Neural crest cell (in vitro differentiated cells): ENCODE data around the gene SAP25. TPM values are rescaled to one million over a fixed set of nuclear protein-coding genes. Genes with fewer than 3 reads are reported as not detected.

Experiments
- DNase-seq: peaks from one replicate; pipeline ENCODE4 v3.0.0; 2021; ENCODE audit warnings: low read depth, mixed read lengths, low spot score
- H3K27ac Mint-ChIP-seq: one replicate; pipeline ENCODE4 v1.8.0; 2021; ENCODE audit warnings: mild to moderate bottlenecking, mixed read lengths; ENCODE audit not compliant: unreplicated experiment
- H3K27me3 Mint-ChIP-seq: 2 replicates; pipeline ENCODE4 v1.8.0; 2021; ENCODE audit warnings: low read depth, mild to moderate bottlenecking, mixed read lengths
- H3K36me3 Mint-ChIP-seq: 2 replicates; pipeline ENCODE4 v1.8.0; 2021; ENCODE audit warnings: low read depth, mild to moderate bottlenecking, mixed read lengths
- H3K4me1 Mint-ChIP-seq: 2 replicates; pipeline ENCODE4 v1.8.0; 2021; ENCODE audit warnings: mixed read lengths
- H3K4me3 Mint-ChIP-seq: one replicate; pipeline ENCODE4 v1.8.0; 2021; ENCODE audit warnings: mild to moderate bottlenecking, mixed read lengths
- H3K9me3 Mint-ChIP-seq: 2 replicates; pipeline ENCODE4 v1.8.0; 2021; ENCODE audit warnings: mixed read lengths
- CTCF ChIP-seq: fragments of 200-600 bp; sonication (generic); conservative IDR thresholded peaks from 2 replicates; pipeline ENCODE4 v1.5.0; 2021; ENCODE audit warnings: antibody characterized with exemption, mild to moderate bottlenecking
- total RNA-seq: library from RNA; stranded (reverse); gene quantifications from 2 replicates; pipeline ENCODE4 v1.2.1, GENCODE V29; 2021

The SAP25 gene
- total RNA-seq, 1 donor from 2014 or later: 3.4 TPM

GRCh38 chr7:100600730-100601038 lies 27.0 kb upstream of the SAP25 start:
- DNase-seq: no peak
- Mint-ChIP-seq H3K36me3 (no peaks in the 10 kb centered on the region), H3K4me3 (no peak overlapping the region), H3K27me3 (peaks cover 26% of the 10 kb centered on the region), H3K4me1 (peaks cover 22% of the 10 kb centered on the region), H3K27ac (no peak overlapping the region), H3K9me3 (no peaks in the 10 kb centered on the region)
- TF ChIP-seq CTCF: no peak

- DNase-seq: no peak
These were observed 26.4 kb upstream of the SAP25 start for GRCh38 chr7:100599911-100600729.

GRCh38 chr7:100598425-100598824 lies 24.7 kb upstream of the SAP25 start:
- Mint-ChIP-seq H3K4me1 (peaks cover 10% of the 10 kb centered on the region), H3K27me3 (peaks cover 8% of the 10 kb centered on the region), H3K36me3 (no peaks in the 10 kb centered on the region), H3K4me3 (peak overlapping the region; percentile 44), H3K27ac (no peak overlapping the region), H3K9me3 (no peaks in the 10 kb centered on the region)
- TF ChIP-seq CTCF: no peak
- DNase-seq: no peak

More at GRCh38 chr7:100599911-100600729, 26.4 kb upstream of the SAP25 start:
- no peak for TF ChIP-seq CTCF
- Mint-ChIP-seq H3K27ac (no peak overlapping the region), H3K4me1 (peaks cover 18% of the 10 kb centered on the region), H3K27me3 (peaks cover 20% of the 10 kb centered on the region), H3K4me3 (no peak overlapping the region), H3K36me3 (no peaks in the 10 kb centered on the region), H3K9me3 (no peaks in the 10 kb centered on the region)

GRCh38 chr7:100595188-100595587 lies 21.5 kb upstream of the SAP25 start:
- TF ChIP-seq CTCF: no peak
- H3K4me3 Mint-ChIP-seq: no peak overlapping the region
- no peaks in the 10 kb centered on the region for H3K36me3 Mint-ChIP-seq
- no peak for DNase-seq
- H3K4me1 Mint-ChIP-seq: peaks cover 5% of the 10 kb centered on the region
- H3K27ac Mint-ChIP-seq: peak overlapping the region; percentile 19
- H3K27me3 Mint-ChIP-seq: no peaks in the 10 kb centered on the region
- no peaks in the 10 kb centered on the region for H3K9me3 Mint-ChIP-seq

GRCh38 chr7:100591596-100591995 lies 17.9 kb upstream of the SAP25 start:
- Mint-ChIP-seq H3K27me3 (no peaks in the 10 kb centered on the region), H3K4me1 (peaks cover 21% of the 10 kb centered on the region), H3K27ac (no peak overlapping the region), H3K4me3 (no peak overlapping the region), H3K36me3 (no peaks in the 10 kb centered on the region), H3K9me3 (no peaks in the 10 kb centered on the region)
- no peak for TF ChIP-seq CTCF
- DNase-seq: no peak
